Activated T-helper 1 cell treated with anti-CD3 and anti-CD28 coated beads, Interleukin-12 subunit alpha, Interleukin-12 subunit beta, Interleukin-2, Interleukin-4 antibody, amounts not matched to agents 30 ng/mL and 10 ng/mL and 1 ng/mL, durations not matched to agents 14 hours and 24 hours and 36 hours (primary cell): ENCODE results near the gene HAX1. TPM values are rescaled to one million over a fixed set of nuclear protein-coding genes. Genes with fewer than 3 reads are reported as not detected.
A peak's percentile ranks its signal among the peaks of the same experiment; 100 is the strongest.
"Not testable (repeated sequence)": the region's sequence is repeated elsewhere in the genome, so short reads cannot be mapped to it uniquely, and the experiment has no call there.

Source experiments
- DNase-seq: peaks from one replicate; pipeline ENCODE4 v3.0.0; 2021; ENCODE audit warnings: low spot score
- H3K27ac Mint-ChIP-seq: one replicate; pipeline ENCODE4 v1.8.0; 2021; ENCODE audit warnings: mild to moderate bottlenecking, mixed read lengths
- H3K27me3 Mint-ChIP-seq: one replicate; pipeline ENCODE4 v1.8.0; 2022; ENCODE audit warnings: mild to moderate bottlenecking, moderate library complexity, mixed read lengths; ENCODE audit not compliant: insufficient read depth
- H3K36me3 Mint-ChIP-seq: one replicate; pipeline ENCODE4 v1.8.0; 2021; ENCODE audit warnings: low read depth, mixed read lengths
- H3K4me1 Mint-ChIP-seq: one replicate; pipeline ENCODE4 v1.8.0; 2021; ENCODE audit warnings: low read depth, mixed read lengths
- H3K4me3 Mint-ChIP-seq: one replicate; pipeline ENCODE4 v1.8.0; 2021; ENCODE audit warnings: mild to moderate bottlenecking, moderate library complexity, mixed read lengths
- H3K9me3 Mint-ChIP-seq: one replicate; pipeline ENCODE4 v1.8.0; 2021; ENCODE audit warnings: mixed read lengths
- intact Hi-C: fragments of 100-400 bp; cut with micrococcal nuclease; formaldehyde crosslinking; loops from one replicate; pipeline ENCODE4 v1.15.1; 2024
- total RNA-seq: library from RNA; stranded (reverse); gene quantifications from 2 replicates; pipeline ENCODE4 v1.2.3, GENCODE V29; 2022

The HAX1 gene
- total RNA-seq, 1 donor from 2014 or later: 123 TPM

GRCh38 chr1:154295408-154296235 lies 23.2 kb downstream of the HAX1 start:
- H3K4me1 Mint-ChIP-seq: no peaks in the 10 kb centered on the region
- peaks cover 4% of the 10 kb centered on the region for H3K27me3 Mint-ChIP-seq
- intact Hi-C loops: no loop called here
- no peak overlapping the region for H3K27ac Mint-ChIP-seq
- H3K9me3 Mint-ChIP-seq: peaks cover 27% of the 10 kb centered on the region
- DNase-seq: no peak
- peaks cover 2% of the 10 kb centered on the region for H3K36me3 Mint-ChIP-seq
- H3K4me3 Mint-ChIP-seq: no peak overlapping the region

GRCh38 chr1:154301582-154301981 lies 29.2 kb downstream of the HAX1 start:
- Mint-ChIP-seq H3K27me3 (no peaks in the 10 kb centered on the region), H3K36me3 (no peaks in the 10 kb centered on the region), H3K4me1 (peaks cover 6% of the 10 kb centered on the region), H3K27ac (no peak overlapping the region), H3K9me3 (peaks cover 7% of the 10 kb centered on the region), H3K4me3 (no peak overlapping the region)
- intact Hi-C loops: no loop called here
- DNase-seq: no peak

- Mint-ChIP-seq H3K36me3 (no peaks in the 10 kb centered on the region), H3K27me3 (no peaks in the 10 kb centered on the region), H3K4me1 (peaks cover 19% of the 10 kb centered on the region), H3K27ac (no peak overlapping the region), H3K9me3 (no peaks in the 10 kb centered on the region), H3K4me3 (no peak overlapping the region)
- no peak for DNase-seq
- intact Hi-C loops: no loop called here
These were observed 32.4 kb downstream of the HAX1 start for GRCh38 chr1:154304664-154305337.

GRCh38 chr1:154306151-154306550 lies 33.7 kb downstream of the HAX1 start:
- no peak overlapping the region for H3K4me3 Mint-ChIP-seq
- H3K4me1 Mint-ChIP-seq: peaks cover 19% of the 10 kb centered on the region
- no peak for DNase-seq
- intact Hi-C loops: no loop called here
- no peaks in the 10 kb centered on the region for H3K9me3 Mint-ChIP-seq
- no peaks in the 10 kb centered on the region for H3K36me3 Mint-ChIP-seq
- H3K27me3 Mint-ChIP-seq: no peaks in the 10 kb centered on the region
- no peak overlapping the region for H3K27ac Mint-ChIP-seq

GRCh38 chr1:154307670-154308270 lies 35.3 kb downstream of the HAX1 start:
- H3K9me3 Mint-ChIP-seq, H3K4me3 Mint-ChIP-seq, H3K36me3 Mint-ChIP-seq, intact Hi-C loops, H3K27me3 Mint-ChIP-seq: not testable (repeated sequence)
- H3K4me1 Mint-ChIP-seq: peaks cover 19% of the 10 kb centered on the region
- H3K27ac Mint-ChIP-seq: peak overlapping the region; percentile 25
- peak; percentile 13 for DNase-seq

- H3K27me3 Mint-ChIP-seq, DNase-seq, H3K36me3 Mint-ChIP-seq, intact Hi-C loops, H3K9me3 Mint-ChIP-seq, H3K4me3 Mint-ChIP-seq, H3K27ac Mint-ChIP-seq: not testable (repeated sequence)
- H3K4me1 Mint-ChIP-seq: peaks cover 19% of the 10 kb centered on the region
These were observed 36.7 kb downstream of the HAX1 start for GRCh38 chr1:154309136-154309535.

- DNase-seq, H3K9me3 Mint-ChIP-seq, H3K36me3 Mint-ChIP-seq, H3K27ac Mint-ChIP-seq, H3K4me3 Mint-ChIP-seq, H3K27me3 Mint-ChIP-seq, intact Hi-C loops: not testable (repeated sequence)
- peaks cover 12% of the 10 kb centered on the region for H3K4me1 Mint-ChIP-seq
These were observed 40.0 kb downstream of the HAX1 start for GRCh38 chr1:154312229-154313065.

GRCh38 chr1:154313066-154313356 lies 40.6 kb downstream of the HAX1 start:
- DNase-seq: no peak
- Mint-ChIP-seq H3K4me3 (no peak overlapping the region), H3K27me3 (peaks cover 11% of the 10 kb centered on the region), H3K27ac (no peak overlapping the region), H3K36me3 (no peaks in the 10 kb centered on the region), H3K9me3 (peaks cover 15% of the 10 kb centered on the region), H3K4me1 (peaks cover 6% of the 10 kb centered on the region)
- intact Hi-C loops: no loop called here

GRCh38 chr1:154314226-154314625 lies 41.8 kb downstream of the HAX1 start:
- H3K9me3 Mint-ChIP-seq: peaks cover 19% of the 10 kb centered on the region
- intact Hi-C loops, DNase-seq, H3K27ac Mint-ChIP-seq, H3K36me3 Mint-ChIP-seq, H3K4me3 Mint-ChIP-seq, H3K4me1 Mint-ChIP-seq: not testable (repeated sequence)
- peaks cover 15% of the 10 kb centered on the region for H3K27me3 Mint-ChIP-seq

GRCh38 chr1:154316704-154317103 lies 44.3 kb downstream of the HAX1 start:
- intact Hi-C loops: no loop called here
- Mint-ChIP-seq H3K4me3 (no peak overlapping the region), H3K4me1 (no peaks in the 10 kb centered on the region), H3K36me3 (no peaks in the 10 kb centered on the region), H3K27ac (no peak overlapping the region), H3K27me3 (peaks cover 20% of the 10 kb centered on the region), H3K9me3 (peaks cover 19% of the 10 kb centered on the region)
- no peak for DNase-seq

- intact Hi-C loops: no loop called here
- Mint-ChIP-seq H3K4me3 (no peak overlapping the region), H3K27ac (no peak overlapping the region), H3K4me1 (no peaks in the 10 kb centered on the region), H3K27me3 (peaks cover 34% of the 10 kb centered on the region), H3K9me3 (peaks cover 19% of the 10 kb centered on the region), H3K36me3 (no peaks in the 10 kb centered on the region)
- DNase-seq: no peak
These were observed 46.0 kb downstream of the HAX1 start for GRCh38 chr1:154318386-154318785.

- H3K4me3 Mint-ChIP-seq: no peak within 1 kb of the TSS
- no peaks in the 10 kb centered on the region for H3K36me3 Mint-ChIP-seq
- peaks cover 34% of the 10 kb centered on the region for H3K27me3 Mint-ChIP-seq
- no peak within 1 kb of the TSS for H3K27ac Mint-ChIP-seq
- peaks cover 4% of the 10 kb centered on the region for H3K4me1 Mint-ChIP-seq
- DNase-seq: no peak
- intact Hi-C loops: loop anchor here (10.0 kb wide), 1 partner anchor 764 kb away; no protein-coding TSS in a partner anchor
- peaks cover 19% of the 10 kb centered on the region for H3K9me3 Mint-ChIP-seq
These were observed 48.6 kb downstream of the HAX1 start, which contains the start of gene AQP10 for GRCh38 chr1:154320882-154321608. AQP10 (plus strand) TSS chr1:154321093; CDS start chr1:154321156, 63 bp downstream.
